Measurements from ENCODE around the gene PPP1R3E. TPM values are rescaled to one million over a fixed set of nuclear protein-coding genes. Genes with fewer than 3 reads are reported as not detected.

PPP1R3E gene
- polyA plus RNA-seq, 1 of the 3 experiments (the other 2 are of a cell fraction), result 6.6 TPM

- POLR2A ChIA-PET, result interaction anchor here (2.1 to 2.2 kb wide), 2 partner anchors 36 to 190 kb away, joined by 9 to 13 read pairs; partner anchors contain the start of genes ACIN1, C14orf119 and PABPN1
Observed at GRCh38 chr14:23284654-23285529, 17.8 kb downstream of the PPP1R3E start.

More at GRCh38 chr14:23284654-23285529, 17.8 kb downstream of the PPP1R3E start:
- Histone ChIP-seq H3K9me2 (no peaks in the 10 kb centered on the region), H3F3A (replicated peaks; ENCODE audit: insufficient read depth) (peaks cover 10% of the 10 kb centered on the region), H3K9me3 (no peaks in the 10 kb centered on the region), H3K36me3 (replicated peaks in 1 of 2; ENCODE audit: control insufficient read depth in 1 of 2, insufficient read depth in 2 of 2, low read length in 1 of 2) (no peaks in the 10 kb centered on the region), H3K4me2 (peak overlapping the region; percentile 96), H3K4me1 (ENCODE audit: control insufficient read depth in 1 of 2, insufficient read depth in 2 of 2, low read depth in 1 of 2, low read length in 1 of 2) (peaks cover 8 to 10% of the 10 kb centered on the region in 2 experiments; a peak in 3 of 4 replicates), H3K9ac (peak overlapping the region; percentile 81), H3K27me3 (ENCODE audit: insufficient read depth) (no peaks in the 10 kb centered on the region), H3K4me3 (ENCODE audit: low read depth in 2 of 2, low read length in 1 of 2) (peak overlapping the region; percentile 89), H3K79me2 (ENCODE audit: insufficient read depth) (peaks cover 20% of the 10 kb centered on the region; the same call in 1 of the 2 replicates), H4K20me1 (ENCODE audit: insufficient read depth) (no peaks in the 10 kb centered on the region), H3K27ac (ENCODE audit: low read depth in 2 of 2, low read length in 1 of 2) (peak overlapping the region in 1 of 2 experiments; percentile 30; a peak in 2 of 4 replicates), H2AFZ (ENCODE audit: low read depth) (peak overlapping the region; percentile 97)
- no peak for TF ChIP-seq YY1 (IDR thresholded peaks at IDR 0.05; ENCODE audit: low read depth)
- TF ChIP-seq TEAD4 (IDR thresholded peaks at IDR 0.05; ENCODE audit: borderline replicate concordance, insufficient read depth), result no peak
- no peak for TF ChIP-seq FOXJ3 (CRISPR knock-in tag; IDR thresholded peaks at IDR 0.05)
- TF ChIP-seq CHD2 (IDR thresholded peaks at IDR 0.05; ENCODE audit: low read length, partially characterized antibody), result no peak
- no peak for TF ChIP-seq GATA2 (CRISPR knock-in tag; IDR thresholded peaks at IDR 0.05)
- TF ChIP-seq JUND (IDR thresholded peaks at IDR 0.05), result no peak
- TF ChIP-seq ZBTB33 (IDR thresholded peaks at IDR 0.05; ENCODE audit: borderline replicate concordance, low read depth), result no peak
- TF ChIP-seq USF2 (IDR thresholded peaks at IDR 0.05; ENCODE audit: borderline replicate concordance, low read depth, low read length), result no peak
- TF ChIP-seq REST (IDR thresholded peaks at IDR 0.05; ENCODE audit: low read depth, low read length), result no peak
- TF ChIP-seq NRF1 (IDR thresholded peaks at IDR 0.05; ENCODE audit: low read depth, low read length), result no peak
- no peak for TF ChIP-seq SIN3A (IDR thresholded peaks at IDR 0.05; ENCODE audit: borderline replicate concordance, low read depth, low read length)
- no peak for TF ChIP-seq SMC3 (IDR thresholded peaks at IDR 0.05; ENCODE audit: low read depth, low read length)
- no peak for TF ChIP-seq RCOR1 (IDR thresholded peaks at IDR 0.05; ENCODE audit: low read length)
- TF ChIP-seq NFIC (IDR thresholded peaks at IDR 0.05; ENCODE audit: borderline replicate concordance), result no peak
- no peak for TF ChIP-seq CTCF (IDR thresholded peaks at IDR 0.05)
- TF ChIP-seq EZH2phosphoT487 (IDR thresholded peaks at IDR 0.05; ENCODE audit: borderline replicate concordance, low read depth), result no peak
- CTCF ChIA-PET, result interaction anchor here (1.4 kb wide), 1 partner anchor 9 kb away, joined by 5 read pairs; no protein-coding TSS in a partner anchor
- 45% methylated on average over 9 of the region's 9 CpGs for WGBS (ENCODE audit: low lambda C conversion rate)
- no peak for DNase-seq

Data from SK-N-SH (cell line).